Activated CD4-positive, alpha-beta T cell treated with anti-CD3 and anti-CD28 coated beads for 36 hours (primary cell): ENCODE measurements around the gene CDH4. TPM values are rescaled to one million over a fixed set of nuclear protein-coding genes. Genes with fewer than 3 reads are reported as not detected.

Experiments used
- ATAC-seq: fragments of 200-7000 bp; cut with Tn5 transposase; one replicate; pipeline ENCODE4 v1.10.0; 2021; ENCODE audit warnings: mild to moderate bottlenecking, moderate library complexity
- CTCF ChIA-PET: fragments of 350-600 bp; sonication (Branson Sonifier 250); formaldehyde crosslinking; loops from one replicate; lab custom pipeline; 2021; ENCODE audit warnings: antibody characterized with exemption; lab: Charles Lee
- POLR2A ChIA-PET: fragments of 350-600 bp; sonication (Branson Sonifier 250); formaldehyde crosslinking; loops from one replicate; lab custom pipeline; 2021; ENCODE audit warnings: antibody characterized with exemption, inconsistent platforms; lab: Charles Lee
- DNase-seq: peaks from one replicate; pipeline ENCODE4 v3.0.0-alpha.2; 2020
- H3K27ac Mint-ChIP-seq: one replicate; pipeline ENCODE4 v1.8.0; 2021; ENCODE audit warnings: mixed read lengths
- H3K27me3 Mint-ChIP-seq: one replicate; pipeline ENCODE4 v1.8.0; 2021; ENCODE audit warnings: mixed read lengths
- H3K36me3 Mint-ChIP-seq: one replicate; pipeline ENCODE4 v1.8.0; 2021; ENCODE audit warnings: low read depth, mixed read lengths
- H3K4me1 Mint-ChIP-seq: one replicate; pipeline ENCODE4 v1.8.0; 2021; ENCODE audit warnings: mixed read lengths
- H3K4me3 Mint-ChIP-seq: one replicate; pipeline ENCODE4 v1.8.0; 2021; ENCODE audit warnings: mild to moderate bottlenecking, moderate library complexity, mixed read lengths
- H3K9me3 Mint-ChIP-seq: one replicate; pipeline ENCODE4 v1.8.0; 2021; ENCODE audit warnings: low read depth, mixed read lengths
- intact Hi-C, 2 experiments: fragments of 100-400 bp; cut with DNase I in 1 of 2; cut with micrococcal nuclease in 1 of 2; formaldehyde crosslinking; loops; one replicate each; pipeline versions ENCODE4 v1.14.2 to v1.15.1; 2022 to 2024; cut with DNase I, micrococcal nuclease
- total RNA-seq, 2 experiments: library from RNA; stranded (reverse); gene quantifications; one replicate each; pipeline ENCODE4 v1.2.3, GENCODE V29; 2021

Gene CDH4
- total RNA-seq, 2 experiments from 2014 or later, result not detected

DNA sequence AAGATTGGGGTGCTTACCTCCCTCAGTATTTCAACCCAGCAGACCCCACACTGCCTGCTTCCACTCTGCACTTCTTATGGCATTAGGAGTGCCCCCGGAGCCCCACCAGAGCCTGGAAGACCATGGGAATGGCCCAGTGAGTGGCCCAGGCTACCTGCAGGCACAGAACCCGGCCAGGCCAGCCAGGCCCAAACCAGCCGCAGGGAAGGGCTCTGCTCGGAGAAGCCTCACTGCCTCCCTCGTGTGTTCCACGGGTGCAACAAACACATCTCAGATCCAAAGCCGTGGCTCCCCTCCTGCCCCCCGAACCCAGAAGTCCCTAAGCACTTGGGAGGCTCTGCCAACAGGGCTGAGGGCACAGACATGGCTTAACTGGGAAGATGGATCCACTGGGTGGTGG lies 283.9 kb downstream of the CDH4 start:
- ATAC-seq (no peak), DNase-seq (no peak)
- no peaks in the 10 kb centered on the region for H3K36me3 Mint-ChIP-seq
- ChIA-PET POLR2A (no interaction called here), CTCF (no interaction called here)
- no peak overlapping the region for H3K4me3 Mint-ChIP-seq
- no peaks in the 10 kb centered on the region for H3K27me3 Mint-ChIP-seq
- H3K4me1 Mint-ChIP-seq, result no peaks in the 10 kb centered on the region
- intact Hi-C loops, result no loop called here
- no peak overlapping the region for H3K27ac Mint-ChIP-seq
- H3K9me3 Mint-ChIP-seq, result no peaks in the 10 kb centered on the region

DNA sequence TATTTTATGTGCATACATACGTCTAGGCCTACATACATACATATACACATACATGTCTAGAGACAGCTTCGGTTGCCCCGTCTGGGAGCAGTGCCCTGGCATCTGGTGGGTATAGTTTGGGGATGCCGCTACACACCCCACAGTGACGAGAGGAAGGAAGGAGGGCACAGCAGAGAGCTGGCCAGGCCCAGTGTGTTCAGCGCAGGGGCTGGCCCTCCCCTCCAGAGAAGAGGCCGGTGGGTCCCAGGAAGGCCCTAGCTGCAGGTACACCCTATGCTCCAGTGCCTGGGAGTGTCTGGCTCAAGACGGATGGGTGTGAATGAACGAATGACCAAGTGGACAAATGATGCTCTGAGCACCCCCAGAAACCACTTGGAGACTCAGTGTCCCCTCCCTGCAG lies 284.6 kb downstream of the CDH4 start:
- ChIA-PET CTCF (no interaction called here), POLR2A (no interaction called here)
- DNase-seq, result no peak
- Mint-ChIP-seq H3K4me3 (no peak overlapping the region), H3K36me3 (no peaks in the 10 kb centered on the region), H3K27ac (no peak overlapping the region), H3K9me3 (no peaks in the 10 kb centered on the region), H3K4me1 (no peaks in the 10 kb centered on the region), H3K27me3 (no peaks in the 10 kb centered on the region)
- intact Hi-C loops, result no loop called here
- ATAC-seq, result no peak

DNA sequence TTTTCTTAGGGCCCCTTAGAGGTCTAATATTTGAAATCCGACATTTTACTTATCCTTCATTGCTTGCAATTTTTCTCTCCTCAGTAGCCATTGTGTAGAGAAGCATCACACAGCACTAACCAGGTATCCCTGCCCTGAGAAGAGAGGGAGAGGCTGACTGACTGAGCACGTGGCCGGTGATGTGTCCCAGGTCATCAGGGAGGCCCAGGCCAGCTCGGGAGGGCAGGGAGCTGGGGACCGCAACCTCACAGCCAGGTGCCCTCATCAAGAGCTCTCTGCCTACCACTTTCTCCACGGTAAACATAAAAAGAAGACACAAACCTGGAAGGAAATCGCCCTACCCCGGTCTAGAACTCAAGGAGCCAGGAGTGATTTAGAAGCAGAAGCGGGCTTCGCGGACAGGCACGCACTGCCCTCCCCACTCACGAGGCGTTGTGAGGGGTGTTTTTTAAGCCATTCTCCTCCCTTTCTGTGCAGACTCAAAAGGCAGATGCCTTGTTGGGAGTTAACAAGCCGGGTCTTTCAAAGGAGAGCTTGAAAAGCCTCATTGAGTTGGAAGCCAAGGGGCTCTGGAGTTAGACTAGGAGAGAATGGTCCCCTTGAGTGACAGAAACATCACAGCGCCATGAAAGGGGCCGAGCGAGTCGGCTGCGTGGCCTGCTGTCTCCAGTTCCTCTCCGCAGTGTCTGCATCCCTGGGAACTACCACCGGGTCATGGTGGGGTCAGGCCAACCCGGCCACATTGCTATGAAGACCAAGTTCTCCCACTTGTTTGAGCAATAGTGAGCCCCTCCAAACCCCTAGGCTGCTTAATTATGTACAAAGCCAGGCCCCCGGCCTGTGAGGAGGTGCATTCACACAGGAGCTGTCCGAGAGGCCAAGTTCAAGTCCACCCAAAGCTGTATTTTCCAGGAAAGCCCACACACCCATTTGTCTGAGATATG lies 285.4 kb downstream of the CDH4 start:
- no peak overlapping the region for H3K27ac Mint-ChIP-seq
- H3K27me3 Mint-ChIP-seq, result no peaks in the 10 kb centered on the region
- intact Hi-C loops, result no loop called here
- no peaks in the 10 kb centered on the region for H3K9me3 Mint-ChIP-seq
- no peaks in the 10 kb centered on the region for H3K4me1 Mint-ChIP-seq
- DNase-seq (no peak), ATAC-seq (no peak)
- ChIA-PET CTCF (no interaction called here), POLR2A (no interaction called here)
- no peaks in the 10 kb centered on the region for H3K36me3 Mint-ChIP-seq
- no peak overlapping the region for H3K4me3 Mint-ChIP-seq

DNA sequence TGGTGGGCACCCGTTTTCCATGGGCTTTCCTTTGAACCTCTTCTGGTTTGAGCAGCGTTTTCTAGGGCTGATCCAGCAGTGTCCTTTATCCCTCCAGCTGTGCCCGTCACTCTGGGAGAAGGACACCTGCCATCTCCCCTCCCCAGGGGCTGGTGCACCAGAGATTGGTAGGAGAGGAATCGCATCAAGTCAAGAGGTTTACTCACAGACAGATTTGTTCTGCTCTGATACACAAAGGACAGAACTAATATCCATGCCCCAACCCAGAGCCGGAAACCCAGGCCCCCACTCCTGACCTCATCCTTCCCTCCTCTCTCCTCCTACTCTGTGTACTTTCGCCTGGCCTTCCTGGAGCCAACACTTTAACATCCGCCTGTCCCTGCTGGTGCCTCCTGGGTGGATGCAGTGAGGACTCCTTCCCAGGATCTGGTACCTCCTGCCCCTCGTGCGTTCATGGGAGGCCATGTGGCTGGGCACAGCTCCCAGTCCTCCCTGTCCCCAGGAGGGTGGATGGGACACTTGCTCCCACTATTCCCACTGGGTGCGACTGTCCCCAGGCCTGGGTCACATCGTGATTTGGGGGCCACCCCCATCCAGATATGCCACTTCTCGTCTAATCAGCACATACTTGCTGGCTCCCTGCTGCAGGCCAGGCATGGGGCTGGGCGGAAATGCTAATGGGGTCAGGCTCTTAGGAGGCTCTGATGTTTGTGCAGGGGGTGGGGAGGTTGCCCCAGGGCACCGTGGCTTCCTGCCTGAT lies 286.3 kb downstream of the CDH4 start:
- intact Hi-C loops, result no loop called here
- ChIA-PET POLR2A (no interaction called here), CTCF (no interaction called here)
- Mint-ChIP-seq H3K9me3 (no peaks in the 10 kb centered on the region), H3K4me1 (no peaks in the 10 kb centered on the region), H3K36me3 (no peaks in the 10 kb centered on the region), H3K27me3 (no peaks in the 10 kb centered on the region), H3K4me3 (no peak overlapping the region), H3K27ac (no peak overlapping the region)
- DNase-seq, result no peak
- no peak for ATAC-seq

DNA sequence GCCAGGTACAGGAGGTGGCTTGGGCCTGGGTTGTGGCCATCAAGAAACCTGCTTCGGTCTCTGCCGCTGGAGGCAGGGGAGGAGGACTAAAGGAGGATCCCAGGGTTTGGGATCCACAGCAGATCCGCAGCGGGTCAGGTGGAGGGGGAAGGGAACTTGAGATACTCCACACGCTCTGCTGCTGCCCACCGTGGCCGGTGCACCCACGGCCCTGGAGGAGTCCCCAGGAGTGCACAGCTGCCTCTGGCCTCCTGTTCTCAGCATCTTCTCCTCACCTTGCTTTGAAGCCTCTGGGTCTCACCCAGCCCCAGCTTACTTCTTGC lies 286.8 kb downstream of the CDH4 start:
- CTCF ChIA-PET, result no interaction called here
- H3K27ac Mint-ChIP-seq, result no peak overlapping the region
- intact Hi-C loops, result no loop called here
- POLR2A ChIA-PET, result no interaction called here
- no peaks in the 10 kb centered on the region for H3K36me3 Mint-ChIP-seq
- H3K27me3 Mint-ChIP-seq, result no peaks in the 10 kb centered on the region
- no peaks in the 10 kb centered on the region for H3K9me3 Mint-ChIP-seq
- H3K4me3 Mint-ChIP-seq, result no peak overlapping the region
- no peak for ATAC-seq
- no peaks in the 10 kb centered on the region for H3K4me1 Mint-ChIP-seq
- DNase-seq, result no peak

DNA sequence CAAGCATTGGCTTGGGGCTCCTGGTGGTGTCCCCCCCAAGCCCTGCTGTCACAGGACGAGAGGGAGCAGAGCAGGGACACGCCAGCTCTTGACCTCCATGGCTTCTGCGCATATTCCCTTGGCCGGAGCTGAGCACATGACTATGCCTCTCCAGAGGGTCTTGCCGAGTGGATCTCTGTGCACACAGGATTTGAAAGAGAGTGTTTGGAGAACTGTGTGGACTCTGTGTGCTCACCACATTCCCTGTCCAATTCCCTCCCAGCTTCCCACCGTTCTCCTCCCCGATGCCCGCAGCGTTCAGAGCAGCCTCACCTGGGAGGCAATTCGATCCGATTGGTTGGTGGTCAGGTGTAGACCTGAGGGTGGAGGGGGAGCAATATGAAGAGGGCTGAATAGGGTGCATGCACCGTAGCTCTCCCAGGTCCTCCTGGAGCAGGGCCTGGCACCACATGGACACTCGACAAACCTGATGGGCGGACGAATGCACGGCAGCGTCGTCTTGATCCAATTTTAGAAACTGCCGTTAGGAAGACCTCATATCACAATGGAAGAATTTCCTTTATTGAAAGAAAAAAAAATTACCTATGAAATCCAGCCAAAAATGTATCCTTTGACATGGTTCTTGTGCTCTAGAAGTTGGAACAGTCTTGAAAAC lies 287.8 kb downstream of the CDH4 start:
- H3K4me1 Mint-ChIP-seq, result no peaks in the 10 kb centered on the region
- ChIA-PET POLR2A (no interaction called here), CTCF (no interaction called here)
- no peak for ATAC-seq
- H3K27me3 Mint-ChIP-seq, result no peaks in the 10 kb centered on the region
- H3K36me3 Mint-ChIP-seq, result no peaks in the 10 kb centered on the region
- DNase-seq, result no peak
- intact Hi-C loops, result no loop called here
- H3K4me3 Mint-ChIP-seq, result no peak overlapping the region
- no peak overlapping the region for H3K27ac Mint-ChIP-seq
- no peaks in the 10 kb centered on the region for H3K9me3 Mint-ChIP-seq

DNA sequence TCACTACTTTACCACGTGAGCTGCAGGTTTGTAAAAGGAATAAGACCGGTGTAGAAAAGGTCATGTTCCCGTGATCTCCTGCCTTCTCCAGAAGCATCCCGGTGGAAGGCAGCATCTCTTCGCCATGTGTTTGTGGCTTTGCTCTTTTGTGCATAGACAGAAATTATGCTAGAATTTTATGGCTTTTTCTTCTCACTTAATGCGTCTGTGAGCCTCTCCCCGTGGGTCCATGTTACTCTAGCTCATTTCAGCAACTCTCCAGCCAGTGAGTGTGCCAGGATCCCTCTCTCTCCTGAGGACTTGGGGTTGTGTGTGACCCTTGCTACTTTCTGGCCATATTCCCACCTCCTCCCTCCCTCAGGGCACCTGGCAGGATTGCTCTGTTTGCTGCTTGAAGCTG lies 289.5 kb downstream of the CDH4 start:
- Mint-ChIP-seq H3K27ac (no peak overlapping the region), H3K4me1 (no peaks in the 10 kb centered on the region), H3K4me3 (no peak overlapping the region), H3K27me3 (no peaks in the 10 kb centered on the region), H3K36me3 (no peaks in the 10 kb centered on the region), H3K9me3 (no peaks in the 10 kb centered on the region)
- intact Hi-C loops, result no loop called here
- no peak for DNase-seq
- POLR2A ChIA-PET, result no interaction called here
- CTCF ChIA-PET, result no interaction called here
- ATAC-seq, result no peak

DNA sequence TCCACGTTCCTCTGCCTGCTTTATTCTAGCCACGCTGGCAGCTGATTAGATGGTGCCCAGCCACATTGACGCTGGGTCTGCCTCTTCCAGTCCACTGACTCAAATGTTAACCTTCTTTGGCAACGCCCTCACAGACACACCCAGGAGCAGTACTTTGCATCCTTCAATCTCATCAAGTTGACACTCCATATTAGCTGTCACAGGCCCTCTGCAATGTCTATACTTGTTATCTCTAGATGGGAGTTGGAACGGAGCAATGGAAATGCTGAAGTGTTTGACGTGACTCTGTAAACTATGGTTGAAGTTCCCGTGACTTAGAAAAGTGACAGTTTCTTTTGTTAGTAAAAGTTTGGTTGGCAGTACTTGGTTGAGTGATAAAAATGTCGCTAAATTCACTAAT lies 291.0 kb downstream of the CDH4 start:
- no peak overlapping the region for H3K4me3 Mint-ChIP-seq
- H3K9me3 Mint-ChIP-seq, result no peaks in the 10 kb centered on the region
- DNase-seq (no peak), ATAC-seq (no peak)
- H3K36me3 Mint-ChIP-seq, result no peaks in the 10 kb centered on the region
- POLR2A ChIA-PET, result no interaction called here
- no peaks in the 10 kb centered on the region for H3K4me1 Mint-ChIP-seq
- CTCF ChIA-PET, result no interaction called here
- H3K27ac Mint-ChIP-seq, result no peak overlapping the region
- intact Hi-C loops, result no loop called here
- H3K27me3 Mint-ChIP-seq, result no peaks in the 10 kb centered on the region

DNA sequence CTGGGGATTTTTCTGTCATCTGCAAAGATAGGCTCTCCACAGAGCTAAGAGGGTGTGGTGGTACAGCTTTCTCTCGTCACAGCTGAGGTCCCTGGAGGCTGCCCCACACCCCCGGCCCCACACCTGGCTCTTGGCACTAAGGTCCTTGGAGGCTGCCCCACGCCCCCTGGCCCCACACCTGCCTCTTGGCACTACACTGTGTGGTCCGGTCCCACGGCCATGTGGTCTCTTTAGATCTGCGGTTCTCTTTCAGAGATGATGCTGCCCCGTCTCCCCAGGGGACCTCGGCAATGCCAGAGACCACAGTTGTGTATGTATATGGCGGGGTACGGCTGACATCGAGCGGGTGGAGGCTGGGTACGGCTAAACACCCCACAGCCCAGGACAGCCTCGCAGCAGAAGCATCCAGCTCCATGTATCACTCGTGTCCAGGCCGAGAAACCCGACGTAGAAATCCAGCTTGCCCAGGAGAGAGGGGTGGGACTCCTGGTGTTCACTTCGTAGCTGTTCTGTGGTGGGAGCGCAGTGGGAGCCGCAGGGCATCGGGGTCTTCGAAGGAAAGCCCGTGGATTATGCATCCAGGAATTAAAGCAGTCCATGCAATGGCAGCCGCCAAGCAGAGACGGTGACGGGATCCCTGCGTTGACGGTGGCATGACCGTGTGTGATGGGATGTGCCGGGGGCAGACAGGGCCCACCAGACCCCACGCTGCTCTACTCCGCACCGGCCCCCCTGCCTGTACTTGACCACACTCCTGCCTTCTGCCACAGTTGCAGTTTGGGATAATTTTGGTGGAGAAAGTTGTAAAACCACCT lies 292.1 kb downstream of the CDH4 start:
- Mint-ChIP-seq H3K27me3 (peaks cover 4% of the 10 kb centered on the region), H3K27ac (no peak overlapping the region), H3K4me3 (no peak overlapping the region), H3K36me3 (no peaks in the 10 kb centered on the region), H3K9me3 (no peaks in the 10 kb centered on the region), H3K4me1 (no peaks in the 10 kb centered on the region)
- intact Hi-C loops, result no loop called here
- DNase-seq (no peak), ATAC-seq (no peak)
- ChIA-PET CTCF (no interaction called here), POLR2A (no interaction called here)

DNA sequence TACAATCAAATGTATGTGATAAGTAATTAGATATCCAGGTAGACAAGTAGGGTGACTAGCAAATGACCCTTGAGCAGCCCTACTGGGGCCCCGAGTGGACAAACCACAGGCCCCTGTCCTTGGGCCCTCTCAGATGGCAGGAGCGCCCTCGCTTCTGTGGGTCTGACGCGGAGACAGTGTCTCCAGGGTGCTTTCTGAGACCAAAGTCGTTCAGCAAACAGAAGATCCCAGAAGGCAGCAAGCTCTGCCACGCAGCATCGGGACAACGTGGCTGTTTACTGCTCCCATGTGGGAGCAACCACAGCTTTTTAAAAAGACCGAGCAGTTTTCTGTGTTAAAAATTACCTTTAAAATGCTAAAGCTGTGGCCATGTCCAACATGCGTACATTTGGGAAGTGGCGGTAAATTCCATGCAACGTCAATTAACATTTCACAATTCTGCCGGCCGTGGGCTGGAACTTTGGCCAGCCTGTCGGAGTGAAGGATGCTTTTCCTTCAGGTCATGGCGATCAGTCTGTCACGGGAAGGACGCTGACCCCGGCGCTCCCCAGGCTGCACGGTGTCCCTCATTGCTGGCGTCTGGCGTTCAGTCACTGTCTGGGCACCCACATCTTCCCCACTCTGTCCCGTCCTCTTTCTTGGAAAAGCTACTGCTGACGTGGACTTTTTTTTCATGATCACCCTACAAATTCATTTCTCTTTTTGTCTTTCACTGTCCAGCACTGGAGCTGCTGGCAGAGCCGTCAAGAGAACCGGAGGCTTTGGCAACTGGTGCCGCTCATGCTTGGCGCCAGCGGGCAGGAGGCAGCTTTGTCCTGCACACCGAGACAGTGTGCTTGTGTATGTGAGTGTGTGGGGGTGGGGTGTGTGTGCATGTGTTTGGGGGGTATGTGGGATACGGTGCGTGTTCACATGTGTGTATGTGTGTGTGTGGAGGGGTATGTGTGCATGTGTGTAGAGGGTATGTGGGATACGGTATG lies 293.1 kb downstream of the CDH4 start:
- DNase-seq (no peak), ATAC-seq (no peak)
- Mint-ChIP-seq H3K36me3 (no peaks in the 10 kb centered on the region), H3K9me3 (no peaks in the 10 kb centered on the region), H3K27me3 (peaks cover 4% of the 10 kb centered on the region), H3K27ac (no peak overlapping the region), H3K4me1 (no peaks in the 10 kb centered on the region), H3K4me3 (no peak overlapping the region)
- ChIA-PET CTCF (no interaction called here), POLR2A (no interaction called here)
- intact Hi-C loops, result no loop called here
